HG03039 (cell line): Measurements from ENCODE around the gene BRD1.
"Not testable (repeated sequence)": the region's sequence is repeated elsewhere in the genome, so short reads cannot be mapped to it uniquely, and the experiment has no call there.

Experiments used
- ATAC-seq: cut with Tn5 transposase; IDR thresholded peaks from one replicate; pipeline ENCODE4 v1.9.1; 2021; ENCODE audit warnings: mild to moderate bottlenecking, moderate library complexity; ENCODE audit not compliant: unreplicated experiment

The BRD1 gene

DNA sequence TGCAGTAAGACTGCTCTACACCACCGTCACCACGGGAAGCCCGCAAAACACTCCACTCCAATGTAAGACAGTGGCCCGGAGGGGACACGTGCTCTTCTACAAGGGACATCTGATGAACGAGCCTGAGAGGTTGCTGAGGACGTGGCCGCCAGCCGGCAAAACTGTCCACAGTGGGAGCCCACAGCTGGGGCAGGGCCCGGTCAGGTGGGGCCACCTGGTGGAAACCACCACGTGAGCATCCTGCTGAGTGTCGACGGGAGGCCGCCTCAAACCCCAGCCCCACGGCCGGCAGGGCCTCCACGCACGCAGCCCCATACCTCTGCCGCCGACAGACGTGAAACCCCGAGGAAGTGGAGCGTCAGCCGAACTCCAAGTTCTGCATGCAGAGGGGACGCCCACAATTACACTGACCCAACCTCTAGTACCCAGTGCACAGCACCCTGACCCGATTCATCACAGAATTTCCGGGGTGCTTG is 42.6 kb downstream of the BRD1 start:
- ATAC-seq = no peak

DNA sequence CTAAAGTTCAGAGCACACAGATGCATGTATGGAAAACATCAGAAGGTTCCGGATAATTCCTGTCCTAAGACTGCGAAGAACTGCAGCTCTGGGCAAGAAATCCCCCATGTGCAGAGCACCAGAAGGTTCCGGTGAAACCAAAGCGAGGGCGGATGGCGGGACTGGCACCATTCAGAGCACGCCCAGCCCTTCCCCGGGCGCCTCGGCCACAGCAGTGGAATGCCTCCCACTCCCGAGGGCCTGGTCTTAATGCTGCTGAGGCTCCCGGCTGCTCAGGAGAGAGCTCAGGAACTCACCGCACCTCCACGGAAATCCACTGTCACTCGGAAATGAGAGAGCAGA is 43.1 kb downstream of the BRD1 start:
- no peak for ATAC-seq

DNA sequence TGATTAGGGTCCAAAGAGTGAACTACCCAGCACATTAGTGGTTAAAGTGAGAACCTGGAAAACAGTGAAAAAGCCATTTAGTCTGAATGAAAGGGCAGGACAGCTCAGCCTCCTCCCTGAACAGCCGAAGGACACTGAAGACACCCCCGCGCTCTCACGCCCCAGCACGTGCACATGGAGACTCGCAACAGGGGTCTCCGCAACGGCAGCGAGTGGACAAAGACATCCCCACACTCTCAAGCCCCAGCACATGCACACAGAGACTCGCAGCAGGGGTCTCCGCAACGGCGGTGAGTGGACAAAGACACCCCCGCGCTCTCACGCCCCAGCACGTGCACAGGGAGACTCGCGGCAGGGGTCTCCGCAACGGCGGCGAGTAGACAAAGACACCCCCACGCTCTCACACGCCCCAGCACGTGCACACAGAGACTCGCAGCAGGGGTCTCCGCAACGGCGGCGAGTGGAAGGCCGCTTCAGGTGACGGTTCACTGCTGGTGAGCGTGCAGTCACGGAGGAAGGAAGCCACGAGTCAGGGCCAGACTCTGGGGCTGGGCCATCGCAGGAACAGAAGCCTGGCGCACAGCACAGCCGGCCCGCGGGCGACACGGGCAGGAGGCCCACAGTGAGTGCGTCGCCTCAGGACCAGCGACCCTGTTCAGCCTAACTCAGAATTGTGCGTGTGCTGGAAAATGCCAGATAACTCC is 43.6 kb downstream of the BRD1 start:
- no peak for ATAC-seq

DNA sequence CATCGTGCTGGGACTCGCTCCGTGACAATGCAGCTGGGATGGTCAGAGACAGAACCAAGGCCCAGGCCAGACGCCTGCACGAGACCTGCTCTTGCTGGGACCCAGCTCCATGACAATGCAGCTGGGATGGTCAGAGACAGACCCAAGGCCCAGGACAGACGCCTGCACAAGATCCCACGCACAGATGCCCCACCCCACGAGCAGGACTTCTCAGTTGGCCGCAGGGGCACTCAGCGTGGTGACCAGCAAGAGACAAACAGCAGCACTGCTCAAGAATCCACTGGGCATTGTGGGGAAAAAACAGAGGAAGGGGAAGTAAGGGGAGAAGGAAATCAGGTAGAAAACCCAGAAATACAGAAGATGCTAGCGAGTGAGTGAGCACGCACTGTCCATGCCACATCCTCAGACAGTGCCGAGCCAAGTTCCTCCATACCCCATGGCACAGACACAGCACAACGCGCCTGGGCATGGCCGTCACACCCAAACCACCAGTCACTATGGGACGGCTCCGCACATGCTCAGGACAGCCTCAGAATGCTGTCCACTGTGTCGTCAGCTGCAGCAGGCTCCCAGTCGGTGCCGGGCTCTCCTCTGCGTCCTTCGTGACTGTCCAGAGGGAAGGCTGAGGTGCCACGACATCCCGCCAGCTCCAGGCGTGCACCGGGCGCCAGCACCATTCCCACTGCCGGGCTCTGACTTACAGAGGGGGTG is 44.5 kb downstream of the BRD1 start:
- ATAC-seq = no peak

DNA sequence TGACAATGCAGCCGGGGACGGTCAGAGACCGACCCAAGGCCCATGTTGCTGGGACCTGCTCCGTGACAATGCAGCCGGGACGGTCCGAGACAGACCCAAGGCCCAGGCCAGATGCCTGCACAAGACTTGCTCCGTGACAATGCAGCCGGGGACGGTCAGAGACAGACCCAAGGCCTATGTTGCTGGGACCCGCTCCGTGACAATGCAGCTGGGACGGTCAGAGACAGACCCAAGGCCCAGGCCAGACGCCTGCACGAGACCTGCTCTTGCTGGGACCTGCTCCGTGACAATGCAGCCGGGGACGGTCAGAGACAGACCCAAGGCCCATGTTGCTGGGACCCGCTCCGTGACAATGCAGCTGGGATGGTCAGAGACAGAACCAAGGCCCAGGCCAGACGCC is 45.8 kb downstream of the BRD1 start:
- ATAC-seq = not testable (repeated sequence)

DNA sequence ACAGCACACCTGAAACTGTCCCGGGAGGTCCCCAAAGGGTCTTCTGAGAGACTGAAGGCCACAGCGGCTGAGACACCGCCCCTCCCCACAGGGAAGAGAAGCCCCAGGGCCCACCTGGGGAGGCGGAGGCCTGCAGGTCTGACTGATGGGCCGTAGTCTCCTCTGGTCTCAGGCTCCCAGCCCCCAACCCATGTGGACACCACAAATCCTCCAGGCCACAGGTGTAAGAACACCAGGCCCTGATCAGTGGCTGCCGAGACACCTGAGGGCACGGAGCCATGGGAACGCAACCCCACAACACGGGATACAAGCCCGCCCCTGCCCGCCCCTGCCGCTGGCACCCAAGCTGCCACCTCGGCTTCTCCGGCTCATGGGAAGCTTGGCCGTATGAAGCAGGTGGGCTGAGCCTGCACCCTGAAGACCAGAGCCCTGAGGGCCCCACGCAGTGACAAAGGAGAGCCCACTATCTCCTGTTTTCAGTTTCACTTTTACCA is 46.3 kb downstream of the BRD1 start:
- ATAC-seq = no peak

DNA sequence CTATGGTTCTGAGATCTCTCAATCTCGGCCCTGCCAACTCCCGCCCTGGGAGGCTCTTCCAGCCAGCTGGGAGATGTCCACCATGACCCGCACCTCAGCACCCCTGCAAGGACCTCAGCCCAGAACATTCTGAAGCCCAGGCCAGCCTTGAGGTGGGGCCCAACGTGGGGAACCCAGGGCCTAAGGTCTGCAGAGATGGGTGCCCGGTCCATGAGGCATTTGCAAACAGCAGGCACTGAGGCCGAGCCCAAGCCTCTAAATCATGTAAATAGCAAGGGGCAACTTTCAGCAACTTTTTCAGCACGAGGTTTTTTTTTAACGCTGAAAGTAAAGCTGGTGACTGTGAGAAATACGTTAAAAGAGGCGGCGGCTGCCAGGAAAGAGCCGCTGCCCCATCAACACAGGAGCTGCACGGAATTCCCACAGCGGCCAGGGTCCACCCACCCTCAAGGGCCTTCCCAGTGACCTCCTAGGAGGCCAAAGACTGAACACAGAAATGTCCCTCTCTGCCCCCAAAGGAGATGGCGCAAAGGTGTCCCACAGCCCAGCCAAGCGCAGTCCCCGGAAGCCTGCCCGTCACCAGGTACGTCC is 46.9 kb downstream of the BRD1 start:
- ATAC-seq = no peak

DNA sequence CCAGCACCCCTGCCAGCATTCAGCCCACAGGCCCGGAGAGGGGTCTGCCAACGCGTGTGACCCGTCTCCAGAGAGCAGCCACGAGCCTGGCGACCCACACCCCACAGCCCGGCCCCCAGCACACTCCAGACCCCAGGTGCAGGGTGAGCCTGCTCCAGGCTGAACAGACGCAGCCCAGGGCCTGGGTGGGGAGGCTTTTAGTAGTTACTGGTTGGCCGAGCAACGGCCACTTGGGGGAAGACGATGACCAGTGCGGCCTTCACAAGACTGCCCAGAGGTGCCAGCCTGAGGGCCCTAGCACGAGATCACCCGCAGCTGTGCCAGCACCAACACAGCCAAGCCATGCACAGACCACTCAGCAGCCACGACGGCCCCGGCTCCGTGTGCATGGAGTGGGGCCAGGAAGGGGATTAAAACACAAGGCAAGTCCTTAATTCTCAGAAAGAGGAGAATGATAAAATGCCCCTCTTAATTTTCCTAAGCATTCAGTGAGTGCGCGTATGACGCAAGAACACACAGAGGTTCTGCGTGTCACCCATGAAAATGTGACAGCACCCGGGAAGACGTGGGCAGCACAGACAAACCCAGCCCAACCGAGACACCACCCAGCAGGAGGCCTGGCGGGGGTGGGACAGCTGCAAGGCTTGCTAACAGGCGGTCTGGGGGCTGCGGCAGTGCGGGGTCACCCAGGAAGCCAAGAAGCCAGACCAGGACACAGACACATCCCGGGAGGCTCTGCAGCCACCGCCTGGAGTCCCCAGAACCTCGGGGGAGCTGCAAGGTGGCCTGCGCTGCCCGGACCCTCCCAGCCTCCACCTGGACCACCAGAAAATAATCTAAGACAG is 47.6 kb downstream of the BRD1 start:
- ATAC-seq = no peak

DNA sequence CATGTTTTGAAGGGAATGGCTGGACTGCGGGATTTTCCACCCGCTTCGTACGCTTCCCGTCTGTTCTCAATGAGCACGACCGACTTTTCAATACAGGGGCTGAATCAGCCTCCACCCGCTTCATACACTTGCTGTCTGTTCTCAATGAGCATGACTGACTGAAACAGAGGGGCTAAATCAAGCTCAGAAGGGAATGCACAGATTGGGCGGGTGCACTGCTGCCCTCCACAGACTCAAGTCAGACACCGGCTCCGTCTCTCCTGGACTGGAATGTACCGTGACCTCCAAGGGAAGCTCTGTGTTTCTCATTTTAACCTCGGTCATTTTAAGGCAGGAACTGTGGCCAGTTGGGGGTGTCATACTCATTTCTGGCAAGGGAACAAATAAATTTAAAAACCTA is 48.5 kb downstream of the BRD1 start:
- ATAC-seq = no peak

DNA sequence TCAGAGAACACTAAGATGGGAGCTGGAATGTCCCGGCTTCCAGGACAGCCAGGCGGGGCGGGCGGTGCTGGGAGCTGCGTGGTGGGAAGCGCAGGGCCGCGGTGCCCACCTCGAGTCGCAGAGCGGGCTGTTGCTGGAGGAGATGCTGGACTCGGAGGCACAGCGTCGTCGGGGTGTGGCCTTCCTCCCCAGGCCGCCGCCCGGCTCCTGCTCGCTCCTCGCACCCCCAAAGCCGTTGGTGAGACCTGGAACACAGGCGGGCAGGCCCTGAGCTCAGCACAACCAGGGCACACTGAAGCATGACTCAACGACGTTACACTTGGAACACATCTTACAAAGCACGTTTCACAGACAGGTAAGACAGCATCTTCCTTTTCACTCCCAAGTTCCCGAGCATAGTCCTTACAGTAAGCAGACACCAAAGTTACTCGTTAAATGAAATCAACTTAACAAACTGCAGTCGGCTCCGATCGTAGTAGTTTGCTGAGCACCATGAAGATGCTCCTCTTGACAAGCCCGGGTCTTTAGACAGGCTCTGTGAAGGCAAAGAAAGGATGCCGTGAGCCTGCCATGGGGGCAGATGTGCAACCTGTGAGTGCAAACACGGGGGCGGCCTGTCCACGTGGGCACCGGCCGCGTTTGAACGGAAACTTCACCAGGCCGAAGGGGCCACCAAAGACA is 50.0 kb downstream of the BRD1 start:
- ATAC-seq = no peak

DNA sequence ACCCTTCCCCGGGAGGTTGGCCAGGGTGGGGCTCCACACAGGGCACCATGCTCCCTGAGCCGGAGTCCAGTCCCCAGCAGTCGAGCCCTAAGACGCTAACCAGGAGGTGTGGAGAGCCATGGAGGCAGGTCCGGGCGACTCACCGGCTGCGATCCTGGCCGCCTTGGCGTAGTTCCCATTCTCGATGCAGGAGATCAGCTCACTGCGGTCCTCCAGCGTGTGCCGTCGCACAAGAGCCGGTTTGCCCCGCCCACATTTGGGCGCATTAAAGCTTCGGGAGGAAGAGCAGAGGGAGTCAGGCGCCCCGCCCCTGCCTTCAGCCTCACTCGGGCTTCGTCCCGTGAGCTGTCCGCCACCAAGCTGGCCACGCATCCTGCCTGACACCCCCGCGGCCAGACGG is 50.8 kb downstream of the BRD1 start:
- ATAC-seq = no peak

DNA sequence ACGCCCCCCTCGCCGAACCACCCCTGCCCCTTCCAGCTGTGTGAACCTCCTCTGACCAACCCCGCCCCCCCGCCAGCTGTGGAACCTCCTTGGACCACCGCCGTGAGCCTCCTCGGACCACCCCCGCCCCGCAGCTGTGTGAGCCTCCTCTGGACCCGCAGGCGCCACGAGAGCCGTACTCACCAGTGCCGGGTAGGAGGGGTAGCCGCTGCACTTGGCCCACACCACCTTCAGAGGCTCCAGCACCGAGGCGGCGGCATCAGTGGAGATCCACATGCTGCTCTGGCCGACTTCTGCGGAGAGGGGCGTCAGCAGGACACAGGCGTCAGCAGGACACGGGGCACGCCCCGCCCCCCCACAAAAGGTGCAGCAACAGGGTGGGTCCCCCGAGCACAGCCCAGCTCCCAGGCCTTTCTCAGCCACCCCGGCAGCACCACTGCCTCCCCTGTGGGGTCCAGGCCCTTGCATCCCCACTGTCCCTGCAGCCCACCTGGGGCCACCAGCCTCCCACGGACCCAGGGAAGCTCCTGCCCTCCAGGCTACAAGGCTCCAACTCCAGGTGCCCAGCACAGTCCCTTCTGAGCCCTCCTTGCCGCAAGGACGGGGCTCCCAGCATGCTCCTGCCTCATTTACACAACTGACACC is 51.7 kb downstream of the BRD1 start:
- ATAC-seq = no peak

DNA sequence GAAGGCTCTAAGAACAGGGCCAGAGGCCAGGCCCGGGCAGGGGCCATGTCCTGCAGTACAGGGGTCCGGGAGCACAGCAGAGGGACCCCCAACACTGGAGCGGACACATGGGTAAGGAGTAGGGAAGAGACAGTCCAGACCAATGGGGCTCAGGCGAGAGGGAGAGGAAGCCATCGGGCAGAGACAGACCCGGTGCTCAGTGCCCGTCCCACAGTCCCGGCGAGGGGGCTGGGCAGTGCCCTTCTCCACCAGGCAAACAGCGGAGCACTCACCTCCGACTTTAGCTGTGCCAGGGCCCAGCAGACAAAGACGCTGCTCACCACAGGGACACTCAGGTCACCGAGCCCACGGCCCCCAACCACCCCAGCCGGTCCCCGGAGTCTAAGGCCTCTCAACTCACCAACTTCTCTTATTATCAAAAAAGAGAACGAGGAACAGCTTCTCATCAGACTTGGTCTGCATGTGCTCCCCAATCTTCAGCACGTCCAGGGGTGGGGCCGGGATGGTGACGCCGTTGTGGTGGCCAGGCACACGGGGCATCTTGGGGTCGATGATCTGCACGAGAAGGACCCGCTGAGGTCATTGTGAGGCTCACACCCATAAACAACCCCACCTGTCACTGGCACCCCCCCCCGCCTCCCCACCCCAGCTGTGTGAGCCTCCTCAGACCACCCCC is 52.3 kb downstream of the BRD1 start:
- no peak for ATAC-seq

DNA sequence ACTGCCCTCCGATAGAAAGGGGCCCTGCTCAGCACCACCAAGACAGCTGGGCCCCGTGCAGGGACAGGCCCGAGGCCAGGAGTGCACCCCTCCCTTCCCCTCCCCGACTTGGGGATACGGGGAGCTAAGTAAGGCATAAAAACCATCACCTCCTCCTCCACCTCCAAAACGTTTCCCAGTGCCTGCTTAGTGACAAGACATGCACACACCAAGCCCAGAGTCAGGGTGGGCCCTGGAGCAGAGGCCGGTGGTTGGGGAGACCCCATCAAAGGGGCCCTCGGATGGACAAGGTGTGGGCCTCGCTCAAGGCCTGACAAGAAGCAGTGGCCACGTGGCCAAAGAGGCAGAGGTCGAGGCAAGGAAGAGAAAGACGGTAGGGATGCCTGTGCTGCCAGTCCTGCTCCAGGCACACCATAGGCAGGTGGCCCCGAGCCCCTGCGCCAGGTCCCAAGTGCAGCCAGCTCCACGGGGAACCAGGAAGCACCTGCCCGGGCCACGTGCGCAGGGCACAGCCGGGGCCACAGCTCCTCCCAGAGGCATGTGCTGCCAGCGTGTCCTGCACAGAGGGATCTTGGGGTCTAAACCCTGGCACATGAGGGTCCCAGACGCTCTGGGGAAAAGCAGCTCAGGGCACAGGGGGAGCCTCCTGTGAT is 53.0 kb downstream of the BRD1 start:
- ATAC-seq = no peak

DNA sequence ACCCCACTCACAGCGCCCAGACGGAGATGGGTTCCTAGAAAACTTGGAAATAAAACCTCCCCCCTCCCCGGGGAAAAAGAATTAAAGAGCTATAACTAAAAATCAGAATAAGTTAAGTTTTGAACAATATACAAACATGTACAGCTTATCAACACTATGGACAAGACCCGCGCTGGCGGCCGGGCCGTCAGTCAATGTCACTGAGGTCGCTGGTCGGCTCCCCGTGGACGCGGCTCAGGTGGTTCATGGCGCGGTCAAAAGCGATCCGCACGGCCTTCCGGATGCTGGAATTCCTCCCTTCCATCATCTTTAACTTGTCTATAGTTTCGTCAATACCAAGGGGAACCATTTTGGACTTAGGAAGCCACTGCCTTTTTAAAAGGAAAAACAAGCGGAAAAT is 53.6 kb downstream of the BRD1 start:
- ATAC-seq = no peak

DNA sequence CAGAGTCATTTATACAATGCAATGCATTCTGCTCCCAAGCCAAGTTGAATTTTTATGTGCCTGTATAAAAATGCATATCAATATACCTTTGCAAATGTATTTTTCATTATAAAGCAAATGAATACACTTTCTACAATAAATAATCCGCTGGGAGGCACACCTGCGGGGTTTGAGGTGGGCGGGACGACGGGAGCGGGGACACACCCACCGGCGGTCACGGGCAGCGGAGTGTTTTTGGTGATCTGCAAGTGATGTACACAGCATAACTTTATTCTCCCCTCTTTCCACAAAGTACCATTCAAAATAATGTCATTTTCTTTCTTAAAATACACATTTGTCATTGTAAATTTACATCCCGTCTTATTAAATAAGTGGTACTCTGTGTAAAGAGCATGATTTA is 54.1 kb downstream of the BRD1 start:
- ATAC-seq = no peak

DNA sequence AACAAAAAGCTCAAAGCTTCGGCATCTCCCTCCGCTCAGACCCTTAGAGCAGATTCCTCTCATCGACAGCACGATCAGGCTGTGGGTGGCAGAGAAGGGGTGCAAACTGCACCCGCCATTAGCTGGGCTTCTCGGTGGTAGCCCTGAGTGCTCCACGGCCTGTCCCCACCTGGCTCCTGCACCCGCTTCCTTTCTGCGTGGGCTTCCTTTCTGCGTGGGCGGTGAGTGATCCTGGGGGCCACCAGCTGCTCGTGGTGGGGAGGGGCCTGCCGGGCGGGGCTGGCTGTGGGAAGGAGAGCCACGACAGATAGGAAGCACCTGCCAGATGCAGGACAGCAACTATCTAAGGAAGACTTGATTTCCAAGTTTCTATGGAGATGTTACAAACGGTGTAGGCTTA is 55.0 kb downstream of the BRD1 start:
- ATAC-seq = no peak

DNA sequence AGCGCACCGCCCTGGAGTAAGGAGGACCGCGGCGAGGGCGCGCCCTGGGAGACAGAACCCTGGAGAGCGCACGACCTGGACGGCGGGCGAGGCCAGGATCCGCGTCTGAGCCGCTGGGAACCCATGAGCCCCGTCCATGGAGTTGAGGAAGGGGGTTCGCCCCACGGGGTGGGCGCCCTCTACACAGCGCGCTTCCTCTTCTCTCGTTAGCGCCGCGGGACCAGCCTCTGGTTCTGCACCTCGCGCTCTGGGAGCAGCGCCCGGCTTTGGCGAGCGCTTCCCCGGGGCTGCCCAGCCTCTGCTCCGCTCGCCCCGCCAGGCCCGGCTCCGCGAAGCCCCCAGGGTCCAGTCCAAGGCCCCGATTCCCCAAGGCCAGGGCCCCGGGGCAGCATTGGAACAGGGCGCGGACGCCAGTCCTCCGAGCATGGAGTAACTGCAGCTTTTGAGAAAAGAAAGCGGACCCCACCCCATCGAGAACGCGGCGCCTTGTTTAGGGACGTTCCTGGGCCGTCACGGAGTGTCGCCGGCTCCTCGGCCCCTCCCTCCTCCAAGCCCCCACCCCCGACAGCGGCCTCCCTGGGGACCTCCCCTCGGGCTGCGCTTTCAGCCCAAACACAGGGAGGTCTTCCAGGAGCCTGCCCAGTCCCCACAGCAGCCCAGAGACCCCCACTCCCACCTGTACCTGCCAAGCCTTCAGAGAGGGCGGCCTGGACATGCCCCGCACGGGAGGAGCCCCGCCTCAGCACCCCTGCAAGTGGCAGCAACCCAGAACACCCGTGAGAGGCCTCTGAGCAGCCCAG is 56.2 kb downstream of the BRD1 start:
- ATAC-seq = no peak
